Measurements from ENCODE around the gene SAXO1. TPM values are rescaled to one million over a fixed set of nuclear protein-coding genes. Genes with fewer than 3 reads are reported as not detected.

SAXO1 gene
- total RNA-seq: 0.04 TPM
- polyA plus RNA-seq (ENCODE audit: insufficient read depth in 1 of 8, insufficient read length in 8 of 8, low replicate concordance in 1 of 8): under 1 TPM; 0.07 to 0.22 (median 0.11) TPM
- long read RNA-seq, donor 1: 0 reads
- long read RNA-seq, donor 2: 0 reads
- long read RNA-seq, donor 3: 0 reads
- long read RNA-seq, donor 4: 0 reads
- long read RNA-seq, donor 5: 0 reads
- long read RNA-seq, donor 6: 0 reads
- long read RNA-seq, donor 7: 0 reads
- long read RNA-seq, donor 8: 0 reads
- long read RNA-seq, donor 9: 0 reads
- long read RNA-seq, donor 10: 0 reads
- long read RNA-seq, donor 11: 0 reads

DNA sequence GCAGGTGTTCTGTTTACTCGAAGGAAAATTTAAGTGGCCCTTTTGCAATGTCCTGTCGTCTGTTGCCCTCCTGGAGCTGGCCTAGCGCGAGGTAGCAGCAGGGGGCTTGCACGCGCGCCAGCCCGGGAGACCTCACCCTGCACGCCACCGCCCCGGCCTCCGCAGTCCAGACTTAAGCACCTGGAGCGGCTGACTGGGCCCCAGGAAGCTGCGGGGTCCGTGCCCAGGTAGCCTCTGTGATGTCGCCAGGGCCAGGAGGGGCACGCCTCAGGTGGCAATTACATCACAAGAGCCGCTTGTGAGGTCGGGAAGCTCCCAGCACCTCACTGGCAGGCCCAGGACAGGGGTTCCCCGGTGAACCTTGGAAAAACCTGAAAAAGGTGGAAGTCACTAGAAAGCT, at the start of gene SAXO1:
SAXO1 (minus strand) TSS at position 195 of the 400 bp plus-strand sequence. CDS start 301 bp downstream, outside the sequence.
- H3K9me3 ChIP-seq (replicated peaks; ENCODE audit: control insufficient read depth, low read depth, low read length): no peaks in the 10 kb centered on the region
- H3K4me1 ChIP-seq (ENCODE audit: control insufficient read depth, insufficient read depth, low read length): peaks cover 6% of the 10 kb centered on the region
- no peak for DNase-seq
- no peak within 1 kb of the TSS for H3K27ac ChIP-seq (ENCODE audit: low read length)
- H3K4me3 ChIP-seq (ENCODE audit: low read length): no peak within 1 kb of the TSS
- H3K36me3 ChIP-seq (ENCODE audit: control insufficient read depth, insufficient read depth, low read length): no peaks in the 10 kb centered on the region
- H3K27me3 ChIP-seq (ENCODE audit: control insufficient read depth, insufficient read depth, low read length): peaks cover 6% of the 10 kb centered on the region
- WGBS (ENCODE audit: insufficient coverage): 71% methylated on average over 20 of the region's 20 CpGs

DNA sequence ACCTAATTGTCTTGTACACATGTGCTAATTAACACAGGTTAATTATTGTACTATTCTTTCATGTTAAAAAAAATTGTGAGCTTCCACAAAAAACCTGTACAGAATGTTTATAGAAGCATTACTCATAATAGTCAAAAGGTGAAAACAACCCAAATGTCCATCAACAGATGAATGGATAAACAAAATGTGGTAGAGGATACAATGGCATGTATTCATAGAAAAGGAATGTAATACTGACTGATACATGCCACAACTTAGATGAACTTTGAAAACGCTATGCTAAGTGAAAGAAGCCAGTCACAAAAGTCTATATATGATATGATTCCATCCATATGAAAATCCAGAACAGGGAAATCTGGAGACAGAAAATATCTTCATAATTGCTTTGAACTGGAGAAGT, 41.8 kb upstream of the SAXO1 start:
- no peak overlapping the region for H3K4me3 ChIP-seq (ENCODE audit: low read length)
- no peaks in the 10 kb centered on the region for H3K4me1 ChIP-seq (ENCODE audit: control insufficient read depth, insufficient read depth, low read length)
- H3K36me3 ChIP-seq (ENCODE audit: control insufficient read depth, insufficient read depth, low read length): peaks cover 43% of the 10 kb centered on the region
- H3K9me3 ChIP-seq (replicated peaks; ENCODE audit: control insufficient read depth, low read depth, low read length): no peaks in the 10 kb centered on the region
- no peak for DNase-seq
- WGBS (ENCODE audit: insufficient coverage): no CpG with 5 or more reads among the region's 1 CpG
- H3K27me3 ChIP-seq (ENCODE audit: control insufficient read depth, insufficient read depth, low read length): no peaks in the 10 kb centered on the region
- no peak overlapping the region for H3K27ac ChIP-seq (ENCODE audit: low read length)

- no peaks in the 10 kb centered on the region for H3K27me3 ChIP-seq (ENCODE audit: control insufficient read depth, insufficient read depth, low read length)
- H3K36me3 ChIP-seq (ENCODE audit: control insufficient read depth, insufficient read depth, low read length): peaks cover 45% of the 10 kb centered on the region
- DNase-seq: no peak
- H3K27ac ChIP-seq (ENCODE audit: low read length): no peak overlapping the region
- WGBS (ENCODE audit: insufficient coverage): 80% methylated on average over 1 of the region's 2 CpGs
- H3K4me1 ChIP-seq (ENCODE audit: control insufficient read depth, insufficient read depth, low read length): no peaks in the 10 kb centered on the region
- no peaks in the 10 kb centered on the region for H3K9me3 ChIP-seq (replicated peaks; ENCODE audit: control insufficient read depth, low read depth, low read length)
- no peak overlapping the region for H3K4me3 ChIP-seq (ENCODE audit: low read length)
These were observed 41.2 kb upstream of the SAXO1 start for GRCh38 chr9:19074229-19074628.

DNA sequence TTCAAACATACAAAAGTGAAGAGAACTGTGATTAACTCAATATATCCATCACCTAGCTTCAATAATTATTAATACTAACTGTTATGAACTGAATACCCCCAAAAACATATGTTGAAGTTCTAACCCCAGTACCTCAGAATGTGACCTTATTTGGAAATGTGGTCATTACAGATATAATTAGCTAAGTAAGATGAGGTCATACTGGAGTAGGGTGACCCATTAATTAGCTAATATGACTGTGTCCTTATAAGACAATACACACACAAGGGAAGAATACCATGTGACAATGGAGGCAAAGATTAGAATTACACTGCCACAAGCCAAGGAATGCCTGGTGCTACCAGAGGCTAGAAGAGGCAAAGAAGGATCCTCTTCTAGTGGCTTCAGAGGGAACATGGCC, 24.0 kb upstream of the SAXO1 start:
- Histone ChIP-seq H3K4me1 (ENCODE audit: control insufficient read depth, insufficient read depth, low read length) (no peaks in the 10 kb centered on the region), H3K4me3 (ENCODE audit: low read length) (no peak overlapping the region), H3K27me3 (ENCODE audit: control insufficient read depth, insufficient read depth, low read length) (no peaks in the 10 kb centered on the region), H3K36me3 (ENCODE audit: control insufficient read depth, insufficient read depth, low read length) (peaks cover 18% of the 10 kb centered on the region), H3K9me3 (replicated peaks; ENCODE audit: control insufficient read depth, low read depth, low read length) (no peaks in the 10 kb centered on the region), H3K27ac (ENCODE audit: low read length) (no peak overlapping the region)
- DNase-seq: no peak

DNA sequence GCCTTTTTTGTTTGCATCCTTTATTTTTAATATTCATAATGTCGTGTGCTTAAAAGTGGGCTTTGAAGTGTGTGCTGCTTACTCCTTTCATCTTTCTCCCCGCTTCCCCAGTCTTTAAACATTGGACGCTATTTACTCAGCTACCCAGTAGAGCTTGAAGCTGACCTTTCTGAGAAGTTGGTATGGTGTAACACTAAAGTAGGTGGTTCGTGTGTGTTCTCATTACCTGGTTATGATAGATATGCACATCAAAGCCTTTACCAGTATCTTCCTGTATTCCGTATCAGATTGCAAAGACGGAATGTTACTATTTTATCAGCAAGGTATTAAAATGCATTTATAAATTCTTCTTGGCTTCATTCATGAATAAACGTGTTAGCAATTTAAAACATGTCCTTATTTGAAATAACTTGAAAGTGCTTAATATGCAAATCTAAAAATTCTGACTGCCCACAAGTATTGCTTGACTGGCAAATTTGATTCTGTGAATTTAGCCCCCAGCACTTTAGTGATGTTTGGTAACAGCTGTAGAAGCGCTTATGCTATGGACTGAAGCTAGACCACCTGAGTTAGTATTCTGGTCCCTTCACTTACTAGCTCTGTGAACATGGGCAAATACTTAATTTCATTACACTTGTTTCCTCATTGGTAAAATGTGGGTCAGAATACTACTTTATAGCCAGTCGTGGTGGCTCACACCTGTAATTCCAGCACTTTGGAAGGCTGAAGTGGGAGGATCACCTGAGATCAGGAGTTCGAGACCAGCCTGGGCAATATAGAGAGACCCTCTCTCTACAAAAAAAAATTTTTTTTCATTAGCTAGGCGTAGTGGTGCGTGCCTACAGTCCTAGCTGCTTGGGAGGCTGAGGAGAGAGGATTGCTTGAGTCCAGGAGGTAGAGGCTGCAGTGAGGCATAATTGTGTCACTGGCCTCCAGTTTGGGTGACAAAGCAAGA, 17.9 kb upstream of the SAXO1 start:
- WGBS (ENCODE audit: insufficient coverage): no CpG with 5 or more reads among the region's 12 CpGs
- DNase-seq: no peak

GRCh38 chr9:19049917-19050636, 17.1 kb upstream of the SAXO1 start:
- under 1% methylated on average over 25 of the region's 33 CpGs for WGBS (ENCODE audit: insufficient coverage)
- H3K4me1 ChIP-seq (ENCODE audit: control insufficient read depth, insufficient read depth, low read length): peaks cover 16% of the 10 kb centered on the region
- peak; percentile 61 for DNase-seq

More for the DNA sequence above, 17.9 kb upstream of the SAXO1 start:
- Histone ChIP-seq H3K27ac (ENCODE audit: low read length) (no peak overlapping the region), H3K36me3 (ENCODE audit: control insufficient read depth, insufficient read depth, low read length) (peaks cover 7% of the 10 kb centered on the region), H3K4me3 (ENCODE audit: low read length) (peak overlapping the region; percentile 90), H3K27me3 (ENCODE audit: control insufficient read depth, insufficient read depth, low read length) (no peaks in the 10 kb centered on the region), H3K9me3 (replicated peaks; ENCODE audit: control insufficient read depth, low read depth, low read length) (no peaks in the 10 kb centered on the region), H3K4me1 (ENCODE audit: control insufficient read depth, insufficient read depth, low read length) (peaks cover 16% of the 10 kb centered on the region)

DNA sequence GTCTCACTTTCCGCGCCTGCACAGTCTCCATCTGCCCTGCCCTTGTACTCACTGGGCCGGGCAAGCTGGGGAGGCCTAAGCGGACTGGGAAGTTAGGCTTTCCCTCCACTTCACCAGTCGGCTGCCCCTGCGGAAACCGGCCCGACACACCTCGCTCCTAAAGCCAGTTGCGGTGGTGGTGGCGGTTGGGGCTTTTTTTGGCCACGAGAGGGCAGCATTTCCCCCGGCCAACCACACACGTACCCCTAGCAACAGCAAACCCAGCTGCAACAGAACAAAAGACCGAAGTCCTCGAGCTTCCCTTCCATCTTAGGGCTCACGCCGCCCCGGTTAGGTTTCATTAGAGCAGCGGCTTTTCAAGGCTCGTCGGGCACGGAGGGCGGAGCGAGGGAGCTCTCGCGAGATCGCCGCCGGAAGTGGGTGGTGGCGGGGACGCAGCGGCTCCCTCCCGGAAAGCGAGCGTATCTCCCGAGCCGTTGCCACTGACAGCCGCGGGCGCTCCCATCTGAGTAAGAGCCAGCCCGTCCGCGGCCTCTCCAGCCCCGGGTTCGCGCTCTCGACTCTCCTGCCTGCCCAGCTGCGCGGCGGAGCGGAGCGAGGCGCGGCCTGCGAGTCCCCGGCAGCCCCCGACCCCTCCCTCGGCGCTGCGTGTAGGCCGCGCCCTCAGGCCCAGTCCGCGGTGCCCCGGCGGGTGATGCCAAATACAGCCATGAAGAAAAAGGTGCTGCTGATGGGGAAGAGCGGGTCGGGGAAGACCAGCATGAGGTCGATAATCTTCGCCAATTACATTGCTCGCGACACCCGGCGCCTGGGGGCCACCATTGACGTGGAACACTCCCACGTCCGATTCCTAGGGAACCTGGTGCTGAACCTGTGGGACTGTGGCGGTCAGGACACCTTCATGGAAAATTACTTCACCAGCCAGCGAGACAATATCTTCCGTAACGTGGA, 16.2 kb upstream of the SAXO1 start, which contains the start of gene RRAGA:
RRAGA (plus strand) TSS at position 462 of the 951 bp plus-strand sequence; CDS start at position 695, 233 bp downstream.
- under 1% methylated on average over 67 of the region's 82 CpGs for WGBS (ENCODE audit: insufficient coverage)
- DNase-seq: peak; percentile 98
- Histone ChIP-seq H3K4me3 (ENCODE audit: low read length) (peak within 1 kb of the TSS; percentile 90), H3K36me3 (ENCODE audit: control insufficient read depth, insufficient read depth, low read length) (peaks cover 7% of the 10 kb centered on the region), H3K27me3 (ENCODE audit: control insufficient read depth, insufficient read depth, low read length) (no peaks in the 10 kb centered on the region), H3K27ac (ENCODE audit: low read length) (peak within 1 kb of the TSS; percentile 99), H3K4me1 (ENCODE audit: control insufficient read depth, insufficient read depth, low read length) (peaks cover 16% of the 10 kb centered on the region), H3K9me3 (replicated peaks; ENCODE audit: control insufficient read depth, low read depth, low read length) (no peaks in the 10 kb centered on the region)

More at GRCh38 chr9:19049917-19050636, 17.1 kb upstream of the SAXO1 start:
- no peaks in the 10 kb centered on the region for H3K27me3 ChIP-seq (ENCODE audit: control insufficient read depth, insufficient read depth, low read length)
- H3K4me3 ChIP-seq (ENCODE audit: low read length): peak overlapping the region; percentile 90
- H3K9me3 ChIP-seq (replicated peaks; ENCODE audit: control insufficient read depth, low read depth, low read length): no peaks in the 10 kb centered on the region
- peak overlapping the region; percentile 99 for H3K27ac ChIP-seq (ENCODE audit: low read length)
- H3K36me3 ChIP-seq (ENCODE audit: control insufficient read depth, insufficient read depth, low read length): peaks cover 7% of the 10 kb centered on the region

DNA sequence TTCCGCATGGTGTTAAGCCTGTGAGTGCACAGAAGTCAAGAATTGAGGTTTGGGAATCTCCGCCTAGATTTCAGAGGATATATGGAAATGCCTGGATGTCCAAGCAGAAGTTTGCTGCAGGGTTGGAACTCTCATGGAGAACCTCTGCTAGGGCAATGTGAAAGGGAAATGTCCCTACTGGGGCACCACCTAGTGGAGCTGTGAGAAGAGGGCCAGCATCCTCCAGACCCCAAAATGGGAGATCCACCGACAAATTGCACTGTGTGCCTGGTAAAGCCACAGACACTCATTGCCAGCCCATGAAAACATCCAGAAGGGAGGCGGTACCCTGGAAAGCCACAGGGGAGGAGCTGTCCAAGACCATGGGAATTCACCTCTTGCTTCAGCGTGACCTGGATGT, 3.6 kb upstream of the SAXO1 start:
- no peaks in the 10 kb centered on the region for H3K36me3 ChIP-seq (ENCODE audit: control insufficient read depth, insufficient read depth, low read length)
- peaks cover 6% of the 10 kb centered on the region for H3K4me1 ChIP-seq (ENCODE audit: control insufficient read depth, insufficient read depth, low read length)
- H3K9me3 ChIP-seq (replicated peaks; ENCODE audit: control insufficient read depth, low read depth, low read length): no peaks in the 10 kb centered on the region
- 97% methylated on average over 4 of the region's 5 CpGs for WGBS (ENCODE audit: insufficient coverage)
- H3K27me3 ChIP-seq (ENCODE audit: control insufficient read depth, insufficient read depth, low read length): peaks cover 6% of the 10 kb centered on the region
- no peak overlapping the region for H3K4me3 ChIP-seq (ENCODE audit: low read length)
- no peak for DNase-seq
- no peak overlapping the region for H3K27ac ChIP-seq (ENCODE audit: low read length)

DNA sequence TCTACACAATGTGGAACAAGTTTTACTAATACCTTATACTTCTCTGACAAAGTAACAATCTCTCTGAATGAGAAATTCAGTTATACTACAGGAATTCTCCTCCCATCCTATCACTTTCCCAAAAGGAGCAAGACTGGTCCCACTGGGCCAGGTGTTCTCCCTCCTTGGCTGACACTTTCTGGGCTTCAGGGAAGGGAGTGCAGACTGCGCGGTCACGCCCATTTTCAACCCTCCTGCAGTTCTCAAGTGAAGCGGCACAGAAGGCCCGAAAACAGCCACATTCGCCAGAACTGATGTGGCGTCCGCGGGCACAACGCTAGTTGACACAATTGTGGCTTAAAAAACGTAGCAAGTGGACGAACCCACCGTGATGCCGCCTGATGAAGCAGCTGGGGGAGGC, 603 bp downstream of the SAXO1 start:
- H3K9me3 ChIP-seq (replicated peaks; ENCODE audit: control insufficient read depth, low read depth, low read length): no peaks in the 10 kb centered on the region
- no peaks in the 10 kb centered on the region for H3K36me3 ChIP-seq (ENCODE audit: control insufficient read depth, insufficient read depth, low read length)
- 63% methylated on average over 14 of the region's 14 CpGs for WGBS (ENCODE audit: insufficient coverage)
- H3K27ac ChIP-seq (ENCODE audit: low read length): no peak overlapping the region
- H3K4me3 ChIP-seq (ENCODE audit: low read length): no peak overlapping the region
- H3K27me3 ChIP-seq (ENCODE audit: control insufficient read depth, insufficient read depth, low read length): peaks cover 6% of the 10 kb centered on the region
- DNase-seq: no peak
- H3K4me1 ChIP-seq (ENCODE audit: control insufficient read depth, insufficient read depth, low read length): peaks cover 6% of the 10 kb centered on the region

Measured in muscle of leg (tissue), 16 donors.